HG02763 (cell line): ENCODE results near the gene B4GALNT1.
"Not testable (repeated sequence)": the region's sequence is repeated elsewhere in the genome, so short reads cannot be mapped to it uniquely, and the experiment has no call there.

Source experiments
- ATAC-seq: cut with Tn5 transposase; IDR thresholded peaks from one replicate; pipeline ENCODE4 v1.9.1; 2021; ENCODE audit warnings: mild to moderate bottlenecking, moderate library complexity; ENCODE audit not compliant: unreplicated experiment

Gene B4GALNT1

DNA sequence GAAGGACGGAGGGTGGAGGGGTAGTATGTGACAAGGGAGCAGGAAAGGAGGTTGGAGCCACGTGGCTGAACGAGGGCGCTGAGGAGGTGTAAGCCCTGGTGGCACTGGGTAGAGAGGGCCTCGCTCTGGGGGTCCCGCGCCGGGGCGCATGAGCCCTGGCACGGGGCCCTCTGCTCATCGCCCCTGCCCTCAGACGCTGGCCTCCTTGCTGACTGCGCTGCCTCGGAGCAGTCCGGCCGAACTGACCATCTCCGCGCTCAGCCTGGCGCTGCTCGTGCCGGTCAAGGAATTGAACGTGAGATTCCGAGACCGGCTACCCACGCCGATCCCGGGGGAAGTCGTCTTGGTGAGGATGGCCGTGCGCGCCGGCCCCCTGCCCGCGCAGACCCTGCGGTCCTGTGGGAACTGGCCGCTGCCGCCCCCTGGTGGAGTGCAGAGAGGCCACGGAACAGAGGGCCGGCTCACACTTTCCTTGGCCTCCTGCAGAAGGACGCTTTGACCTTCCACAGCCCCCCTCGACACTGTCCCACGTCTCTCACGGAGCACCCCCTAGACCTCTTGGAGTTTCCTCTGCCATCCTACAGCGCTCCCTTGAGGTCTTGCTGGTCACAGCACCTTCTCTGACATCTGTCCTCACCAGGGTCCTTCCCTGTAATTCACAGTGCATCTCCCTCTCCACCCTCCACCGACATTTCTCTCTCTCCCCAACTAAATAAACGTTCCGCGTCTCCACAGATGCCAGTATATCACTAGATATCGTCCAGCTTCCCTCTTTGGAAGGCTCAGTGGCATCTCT, 11.3 kb downstream of the B4GALNT1 start:
- peak; percentile 56 for ATAC-seq

GRCh38 chr12:57620936-57621496, 12.0 kb downstream of the B4GALNT1 start:
- ATAC-seq, result no peak

- ATAC-seq, result no peak
These were observed 12.6 kb downstream of the B4GALNT1 start for GRCh38 chr12:57620245-57620935.

- ATAC-seq, result no peak
These were observed 13.4 kb downstream of the B4GALNT1 start for GRCh38 chr12:57619434-57620244.

DNA sequence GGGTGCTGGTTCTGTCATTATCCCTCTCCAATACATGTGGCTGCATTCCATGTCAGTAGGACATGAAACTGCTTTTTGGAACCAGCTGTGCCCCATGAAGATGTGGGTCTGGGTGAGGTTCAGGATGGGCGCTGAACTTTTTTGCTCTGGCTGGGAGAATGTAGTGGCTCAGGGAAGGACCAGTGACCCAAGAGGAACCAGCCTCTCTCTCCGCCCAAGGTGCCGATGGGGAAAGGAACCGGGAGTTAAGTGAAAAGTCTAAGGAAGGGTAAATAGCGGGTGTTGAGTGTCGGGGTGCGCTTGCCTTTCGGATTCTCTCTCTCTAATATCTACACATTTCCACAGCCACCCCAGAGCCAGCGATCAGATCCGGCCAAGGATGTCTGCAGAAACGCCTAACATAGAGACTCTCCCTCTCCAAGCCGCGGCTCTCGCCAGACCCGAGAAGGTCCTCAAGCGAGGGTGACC, 14.0 kb downstream of the B4GALNT1 start:
- ATAC-seq, result no peak

DNA sequence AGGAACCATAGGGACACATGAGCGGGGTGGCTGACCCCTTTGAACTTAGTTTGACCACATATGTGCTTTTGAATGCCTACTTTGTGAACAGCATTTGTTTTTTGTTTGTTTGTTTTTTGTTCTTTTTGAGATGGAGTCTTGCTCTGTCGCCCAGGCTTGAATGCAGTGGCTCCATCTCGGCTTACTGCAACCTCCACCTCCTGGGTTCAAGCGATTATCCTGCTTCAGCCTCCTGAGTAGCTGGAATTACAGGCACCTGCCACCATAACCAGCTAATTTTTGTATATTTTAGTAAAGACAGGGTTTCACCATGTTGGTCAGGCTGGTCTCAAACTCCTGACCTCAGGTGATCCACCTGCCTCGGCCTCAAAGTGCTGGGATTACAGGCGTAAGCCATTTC, 14.6 kb downstream of the B4GALNT1 start:
- ATAC-seq, result not testable (repeated sequence)

DNA sequence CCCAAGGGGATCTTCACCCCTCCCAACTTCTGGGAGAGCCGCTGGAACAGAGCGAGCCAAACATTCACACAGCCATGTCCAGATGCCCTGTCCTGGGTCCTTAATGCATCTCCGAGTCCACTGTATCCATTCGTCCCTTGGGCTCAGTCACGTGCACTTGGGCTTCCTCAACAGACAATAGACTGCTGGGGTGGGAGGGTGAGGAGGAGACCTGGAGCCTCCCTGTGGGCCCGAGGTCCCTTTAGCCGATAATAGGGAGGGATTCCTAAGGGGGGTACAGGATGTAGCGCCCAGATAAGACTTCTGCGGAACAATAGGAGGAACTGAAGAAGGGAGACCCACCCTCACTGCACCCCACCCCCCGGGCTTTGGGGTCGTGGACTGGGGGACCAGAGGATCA, 15.1 kb downstream of the B4GALNT1 start:
- ATAC-seq, result no peak

DNA sequence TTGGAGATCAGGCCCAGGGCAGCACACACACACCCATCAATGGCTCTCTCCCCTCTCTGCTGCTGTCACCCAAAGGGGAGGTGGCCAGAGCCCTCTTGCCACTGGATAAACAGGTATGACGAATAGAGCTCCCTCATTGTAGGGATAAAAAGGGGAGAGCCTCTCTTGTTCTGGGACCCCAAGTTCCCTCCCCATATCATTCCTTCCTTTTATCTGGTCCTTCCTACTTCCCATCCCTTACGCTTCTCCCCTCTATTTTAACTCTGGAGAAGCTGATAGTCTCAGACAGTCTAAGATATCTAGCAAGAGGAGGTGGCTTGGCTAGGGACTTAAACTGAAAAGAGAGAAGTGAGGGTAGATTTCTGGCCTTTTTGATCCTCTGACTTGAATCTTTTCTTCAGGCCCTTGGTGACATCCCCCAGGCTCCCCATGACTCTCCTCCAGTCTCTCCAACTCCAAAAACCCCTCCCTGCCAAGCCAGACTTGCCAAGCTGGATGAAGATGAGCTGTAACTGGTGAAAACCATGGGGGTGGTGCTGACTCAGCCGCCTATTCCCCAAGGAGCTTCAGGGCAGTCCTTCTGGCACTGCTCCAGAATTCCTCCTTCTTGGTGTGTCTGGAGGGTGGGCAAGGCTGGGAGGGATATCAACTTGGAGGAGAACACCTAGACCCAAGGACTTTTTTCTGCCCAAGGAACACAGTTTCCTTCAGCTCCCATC, 16.5 kb downstream of the B4GALNT1 start:
- ATAC-seq, result no peak

DNA sequence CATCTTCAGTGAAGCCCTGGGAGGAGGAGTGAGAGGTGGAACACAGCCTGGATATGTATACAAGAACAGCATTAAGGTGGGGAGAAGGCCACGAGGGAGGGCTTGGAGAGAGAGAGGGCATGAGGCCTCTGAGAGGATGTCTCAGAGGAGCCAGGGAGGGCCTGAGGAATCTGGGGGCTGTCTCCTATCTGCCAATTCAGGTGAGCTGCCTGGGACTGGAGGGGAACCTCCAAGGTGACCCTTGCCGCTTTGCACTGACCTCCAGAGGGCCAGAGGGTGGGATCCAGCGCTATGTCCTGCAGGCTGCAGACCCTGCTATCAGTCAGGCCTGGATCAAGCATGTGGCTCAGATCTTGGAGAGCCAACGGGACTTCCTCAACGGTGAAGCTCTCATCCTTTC, 17.4 kb downstream of the B4GALNT1 start:
- ATAC-seq, result no peak

GRCh38 chr12:57614948-57615500, 18.0 kb downstream of the B4GALNT1 start:
- no peak for ATAC-seq

GRCh38 chr12:57614178-57614947, 18.6 kb downstream of the B4GALNT1 start:
- ATAC-seq, result peak; percentile 49

GRCh38 chr12:57613427-57614109, 19.4 kb downstream of the B4GALNT1 start:
- ATAC-seq, result no peak

DNA sequence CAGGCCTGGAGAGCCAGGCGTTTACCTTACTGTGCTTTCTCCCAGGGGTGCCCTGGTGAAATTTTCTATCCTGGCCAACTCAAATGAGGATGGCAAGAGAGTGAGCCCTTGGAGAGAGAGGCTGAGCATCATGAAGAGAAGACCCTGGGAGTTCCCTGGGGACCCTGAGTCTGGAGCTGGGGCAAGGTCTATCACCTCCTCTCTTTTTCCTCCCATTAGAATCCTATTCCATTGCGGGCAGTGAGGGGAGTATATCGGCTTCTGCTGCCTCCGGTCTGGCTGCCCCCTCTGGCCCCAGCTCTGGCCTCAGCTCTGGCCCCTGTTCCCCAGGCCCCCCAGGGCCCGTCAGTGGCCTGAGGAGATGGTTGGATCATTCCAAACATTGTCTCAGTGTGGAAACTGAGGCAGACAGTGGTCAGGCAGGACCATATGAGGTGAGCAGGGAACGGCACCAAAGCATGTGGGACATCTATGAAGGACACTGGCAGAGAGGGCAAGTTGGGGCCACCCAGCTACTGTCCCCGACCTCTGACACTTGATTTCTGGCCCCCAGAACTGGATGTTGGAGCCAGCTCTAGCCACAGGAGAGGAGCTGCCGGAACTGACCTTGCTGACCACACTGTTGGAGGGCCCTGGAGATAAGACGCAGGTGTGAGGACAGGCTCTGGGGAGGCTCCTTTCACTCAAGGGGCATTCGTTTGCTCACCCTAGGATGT, 20.1 kb downstream of the B4GALNT1 start:
- ATAC-seq, result no peak

GRCh38 chr12:57611827-57612710, 20.9 kb downstream of the B4GALNT1 start:
- ATAC-seq, result no peak

- no peak for ATAC-seq
These were observed 21.7 kb downstream of the B4GALNT1 start, which contains the start of gene ARHGEF25 for GRCh38 chr12:57611108-57611826. ARHGEF25 (plus strand) TSS chr12:57611435; CDS start chr12:57611895, 460 bp downstream.

- ATAC-seq, result no peak
These were observed 22.4 kb downstream of the B4GALNT1 start for GRCh38 chr12:57610554-57611107.
